Measurements from ENCODE around the gene CD160. TPM values are rescaled to one million over a fixed set of nuclear protein-coding genes. Genes with fewer than 3 reads are reported as not detected.

The CD160 gene
- polyA plus RNA-seq, 3 donors: 0.01 to 1.4 (median 0.16) TPM

- no peak overlapping the region for H3K4me3 Mint-ChIP-seq
- DNase-seq: no peak
- no peak overlapping the region for H3K27ac Mint-ChIP-seq
- no peak overlapping the region for H2AFZ ChIP-seq (ENCODE audit: insufficient read depth, low read depth, low read length, poor library complexity, severe bottlenecking)
- no peaks in the 10 kb centered on the region for H3K4me1 ChIP-seq (ENCODE audit: control insufficient read depth in 1 of 2, insufficient read depth in 2 of 2, low read length in 2 of 2)
- H4K20me1 ChIP-seq (ENCODE audit: insufficient read depth, low read length): peaks cover 11% of the 10 kb centered on the region
- peaks cover 0 to 1% (median 0%) of the 10 kb centered on the region in 3 donors for H3K27me3 Mint-ChIP-seq (ENCODE audit: low read depth in 3 of 3)
- H3K9ac ChIP-seq (ENCODE audit: insufficient read depth, low read length, poor library complexity, severe bottlenecking): no peak overlapping the region
- H3K4me2 ChIP-seq (replicated peaks; ENCODE audit: extremely low read depth, low read length, poor library complexity, severe bottlenecking): no peak overlapping the region
- H3K9me3 ChIP-seq (replicated peaks in 1 of 2; ENCODE audit: control insufficient read depth in 1 of 2, insufficient read depth in 1 of 2, low read length in 2 of 2): no peaks in the 10 kb centered on the region
- no peak for TF ChIP-seq CTCF (IDR thresholded peaks at IDR 0.05)
- WGBS (ENCODE audit: insufficient coverage): no CpG with 5 or more reads among the region's 3 CpGs
- H3K79me2 ChIP-seq (ENCODE audit: insufficient read depth, low read length): no peaks in the 10 kb centered on the region
- H3K36me3 ChIP-seq (replicated peaks in 1 of 2; ENCODE audit: control insufficient read depth in 1 of 2, insufficient read depth in 2 of 2, low read length in 2 of 2): peaks cover 26 to 76% of the 10 kb centered on the region in 2 donors
- no peaks in the 10 kb centered on the region for H3K27me3 ChIP-seq (ENCODE audit: control insufficient read depth in 2 of 2, insufficient read depth in 2 of 2, low read length in 2 of 2)
- H3K4me3 ChIP-seq (replicated peaks in 1 of 3; ENCODE audit: low read depth in 2 of 3, low read length in 3 of 3): no peak overlapping the region
- H3K36me3 Mint-ChIP-seq: peaks cover 50 to 66% of the 10 kb centered on the region in 2 donors
- peaks cover 11% of the 10 kb centered on the region for H3K4me1 Mint-ChIP-seq
- H3K9me3 Mint-ChIP-seq: no peaks in the 10 kb centered on the region
- intact Hi-C loops (cut with micrococcal nuclease): no loop called here
- H3K27ac ChIP-seq (ENCODE audit: low read depth in 1 of 2, low read length in 2 of 2): no peak overlapping the region
These were observed 65.1 kb downstream of the CD160 start for GRCh38 chr1:145784409-145784808.

GRCh38 chr1:145785547-145785946 lies 66.2 kb downstream of the CD160 start:
- no peaks in the 10 kb centered on the region for H3K79me2 ChIP-seq (ENCODE audit: insufficient read depth, low read length)
- no peaks in the 10 kb centered on the region for H3K4me1 ChIP-seq (ENCODE audit: control insufficient read depth in 1 of 2, insufficient read depth in 2 of 2, low read length in 2 of 2)
- H3K9me3 ChIP-seq (replicated peaks in 1 of 2; ENCODE audit: control insufficient read depth in 1 of 2, insufficient read depth in 1 of 2, low read length in 2 of 2): no peaks in the 10 kb centered on the region
- no peak overlapping the region for H3K4me2 ChIP-seq (replicated peaks; ENCODE audit: extremely low read depth, low read length, poor library complexity, severe bottlenecking)
- TF ChIP-seq CTCF (IDR thresholded peaks at IDR 0.05): no peak
- no peak overlapping the region for H3K4me3 ChIP-seq (replicated peaks in 1 of 3; ENCODE audit: low read depth in 2 of 3, low read length in 3 of 3)
- H3K4me3 Mint-ChIP-seq: no peak overlapping the region
- intact Hi-C loops (cut with micrococcal nuclease): no loop called here
- 100% methylated on average over 1 of the region's 1 CpG for whole genome bisulfite sequencing (ENCODE audit: insufficient coverage)
- peaks cover 24 to 68% of the 10 kb centered on the region in 2 donors for H3K36me3 ChIP-seq (replicated peaks in 1 of 2; ENCODE audit: control insufficient read depth in 1 of 2, insufficient read depth in 2 of 2, low read length in 2 of 2)
- H3K4me1 Mint-ChIP-seq: peaks cover 11% of the 10 kb centered on the region
- peak overlapping the region in 1 of 2 donors; percentile 41 for H3K27ac ChIP-seq (ENCODE audit: low read depth in 1 of 2, low read length in 2 of 2)
- no peaks in the 10 kb centered on the region for H3K27me3 ChIP-seq (ENCODE audit: control insufficient read depth in 2 of 2, insufficient read depth in 2 of 2, low read length in 2 of 2)
- peaks cover 48 to 64% of the 10 kb centered on the region in 2 donors for H3K36me3 Mint-ChIP-seq
- no peak overlapping the region for H2AFZ ChIP-seq (ENCODE audit: insufficient read depth, low read depth, low read length, poor library complexity, severe bottlenecking)
- no peak overlapping the region for H3K27ac Mint-ChIP-seq
- no peaks in the 10 kb centered on the region for H3K9me3 Mint-ChIP-seq
- H3K27me3 Mint-ChIP-seq (ENCODE audit: low read depth in 3 of 3): peaks cover 0 to 1% (median 0%) of the 10 kb centered on the region in 3 donors
- H3K9ac ChIP-seq (ENCODE audit: insufficient read depth, low read length, poor library complexity, severe bottlenecking): no peak overlapping the region
- H4K20me1 ChIP-seq (ENCODE audit: insufficient read depth, low read length): peaks cover 11% of the 10 kb centered on the region
- DNase-seq: no peak
